AG10803 (cell line): ENCODE data around the gene PLXND1.

Experiments used
- DNase-seq: peaks from one replicate; pipeline ENCODE4 v3.0.0; 2010; ENCODE audit warnings: low read depth
- H3K4me3 ChIP-seq: 2 replicates; pipeline ENCODE4 v1.5.1; 2011; ENCODE audit warnings: mild to moderate bottlenecking, low read length, control low read depth
- CTCF ChIP-seq: conservative IDR thresholded peaks from 2 replicates; pipeline ENCODE4 v1.5.1; 2011; ENCODE audit warnings: mild to moderate bottlenecking, low read length, control low read depth, inconsistent platforms

Gene PLXND1

GRCh38 chr3:129543999-129544398, 62.5 kb downstream of the PLXND1 start:
- DNase-seq = no peak
- TF ChIP-seq CTCF = no peak
- H3K4me3 ChIP-seq = no peak overlapping the region

DNA sequence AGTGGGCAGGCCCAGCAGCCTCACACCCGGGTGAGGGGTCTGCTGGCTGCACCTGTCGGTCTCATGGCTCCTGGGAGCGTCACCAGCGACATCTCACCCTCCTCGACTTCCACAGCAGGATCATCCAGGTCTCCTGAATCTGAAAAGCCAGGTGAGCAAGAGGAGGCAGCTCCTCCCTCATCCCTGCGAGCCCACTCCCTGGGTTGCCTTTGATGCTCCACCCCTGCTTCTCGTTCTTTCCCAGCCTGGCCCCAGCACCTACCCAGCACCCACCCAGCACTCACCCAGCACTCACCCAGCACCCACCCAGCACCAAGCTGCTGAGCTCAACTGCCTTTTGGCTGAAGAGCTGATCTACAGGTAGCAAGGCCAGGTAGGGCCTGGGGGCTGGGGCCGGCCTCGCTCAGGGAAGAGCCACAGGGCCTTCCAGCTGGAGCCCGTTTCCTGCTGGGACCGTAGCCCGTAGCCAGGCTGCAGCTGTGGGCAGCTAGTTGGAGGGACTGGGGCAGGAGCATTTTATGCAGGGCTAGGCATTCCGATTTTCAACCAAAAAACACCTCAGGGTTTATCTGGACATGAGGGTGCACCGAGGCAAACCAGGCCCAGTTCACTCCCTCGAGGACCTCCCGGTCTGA, 63.2 kb downstream of the PLXND1 start, which contains the start of gene H1-8:
Gene H1-8, plus strand, starts transcription at position 20 of the 635 bp plus-strand sequence. Its CDS starts 44 bp downstream, at position 64.
- H3K4me3 ChIP-seq = no peak within 1 kb of the TSS

DNA sequence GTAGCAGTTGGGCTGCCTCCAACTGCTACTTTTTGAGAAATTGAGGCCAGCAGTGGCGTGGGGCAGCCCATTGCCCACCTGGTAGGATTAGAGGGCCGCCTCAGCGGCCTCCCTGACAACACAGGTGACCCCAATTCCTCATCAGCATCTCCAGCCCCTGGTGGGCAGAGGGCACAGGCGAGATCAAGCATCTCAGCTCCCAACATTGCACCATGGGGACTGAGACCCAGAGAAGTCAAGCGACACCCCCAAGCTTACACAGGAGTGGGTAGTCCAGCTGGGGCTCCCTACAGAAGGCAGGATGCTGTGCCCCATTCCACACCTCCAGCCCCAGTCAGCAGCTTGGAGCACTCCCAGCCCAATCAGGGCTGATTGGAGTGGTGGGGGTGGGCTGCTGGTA, 63.7 kb downstream of the PLXND1 start:
- no peak for TF ChIP-seq CTCF
- no peak for DNase-seq
- no peak overlapping the region for H3K4me3 ChIP-seq

More for the DNA sequence above, 63.2 kb downstream of the PLXND1 start, which contains the start of gene H1-8:
- TF ChIP-seq CTCF = no peak
- no peak for DNase-seq

- DNase-seq = no peak
- H3K4me3 ChIP-seq = no peak overlapping the region
- TF ChIP-seq CTCF = no peak
Measured at GRCh38 chr3:129540776-129541516, 65.5 kb downstream of the PLXND1 start.

DNA sequence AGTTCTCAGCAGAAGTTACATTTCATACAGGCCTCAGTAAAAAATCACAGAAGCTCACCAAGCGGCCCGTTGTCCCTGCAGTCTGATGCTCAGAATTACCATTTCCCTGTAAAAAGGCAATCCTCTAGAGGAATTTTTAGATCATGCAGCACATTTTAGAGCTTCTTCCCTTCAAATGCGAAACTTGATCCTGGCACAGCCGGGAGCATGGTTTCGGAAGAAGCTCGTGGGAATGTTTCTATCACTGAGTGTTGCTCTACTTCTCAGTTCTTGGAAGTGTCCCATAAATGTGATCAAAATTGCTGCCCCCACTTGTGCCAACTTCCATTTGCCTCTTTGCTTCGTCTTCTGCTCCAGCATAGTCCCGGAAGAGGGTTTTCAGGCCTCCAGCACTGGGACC, 67.3 kb downstream of the PLXND1 start:
- no peak overlapping the region for H3K4me3 ChIP-seq
- no peak for DNase-seq
- no peak for TF ChIP-seq CTCF

DNA sequence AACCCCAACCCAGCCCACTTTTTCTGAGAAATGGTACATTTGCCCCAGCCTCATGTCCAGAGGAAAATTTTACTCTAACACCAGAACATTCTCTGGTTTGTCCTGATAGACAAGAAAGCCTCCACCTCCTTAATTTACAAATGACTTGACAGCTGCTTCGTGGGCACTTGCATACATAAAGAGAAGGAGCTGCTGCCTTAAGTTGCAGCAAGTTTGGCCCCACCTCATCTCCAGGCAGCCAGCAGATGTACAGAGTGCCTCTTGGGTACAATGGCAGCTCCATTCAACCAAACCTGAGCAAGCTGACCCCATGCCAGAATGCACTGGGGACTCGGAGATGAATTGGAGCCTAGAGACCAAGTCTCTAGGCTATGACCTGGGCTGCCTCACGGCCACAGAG, 69.7 kb downstream of the PLXND1 start:
- no peak for TF ChIP-seq CTCF
- no peak overlapping the region for H3K4me3 ChIP-seq
- no peak for DNase-seq

DNA sequence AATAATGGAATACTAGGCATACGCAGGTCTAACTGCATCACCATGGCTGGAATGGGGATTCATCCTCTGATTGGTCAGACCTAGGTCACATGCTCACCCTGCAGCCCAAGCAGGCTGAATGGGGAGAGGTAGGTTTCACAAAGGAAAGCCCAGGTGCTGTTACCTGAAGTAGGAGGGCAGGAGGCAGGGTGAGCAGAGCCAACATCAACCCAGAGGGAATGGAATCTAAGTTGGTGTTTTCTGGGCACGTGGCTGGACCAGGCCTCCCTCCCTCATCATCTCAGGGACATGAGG, 70.2 kb downstream of the PLXND1 start:
- no peak for TF ChIP-seq CTCF
- H3K4me3 ChIP-seq = no peak overlapping the region
- no peak for DNase-seq
